Measurements from ENCODE around the gene MTIF3. TPM values are rescaled to one million over a fixed set of nuclear protein-coding genes. Genes with fewer than 3 reads are reported as not detected.

MTIF3 gene
- polyA plus RNA-seq, 1 donor from 2014 or later: 66.5 TPM

DNA sequence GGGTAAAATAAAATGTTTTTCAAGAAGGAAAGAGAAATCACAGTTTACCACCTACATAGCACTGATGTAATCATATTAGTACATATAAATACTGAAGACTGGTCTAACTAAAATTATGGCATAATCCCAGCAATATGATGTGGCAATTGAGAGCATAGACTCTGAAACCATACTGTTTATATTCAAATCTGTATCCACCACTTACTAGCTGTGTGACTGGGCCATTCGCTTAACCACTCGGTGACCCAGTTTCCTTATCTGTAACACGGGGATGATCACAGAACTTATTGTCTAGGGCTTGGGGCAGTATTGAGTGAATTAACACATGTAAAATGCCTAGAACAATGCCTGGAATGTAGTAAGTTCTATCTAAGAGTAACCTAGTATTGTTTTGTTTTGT lies 39.0 kb downstream of the MTIF3 start:
- H3K9me3 ChIP-seq (ENCODE audit: low read length): no peaks in the 10 kb centered on the region
- H3K27ac ChIP-seq (ENCODE audit: low read length): no peak overlapping the region
- H3K36me3 ChIP-seq (ENCODE audit: insufficient read depth, low read length): no peaks in the 10 kb centered on the region
- H3K79me2 ChIP-seq (replicated peaks; ENCODE audit: insufficient read depth, low read length): no peaks in the 10 kb centered on the region
- H3F3A ChIP-seq (ENCODE audit: insufficient read depth, low read length, poor library complexity, severe bottlenecking): no peaks in the 10 kb centered on the region
- no peak overlapping the region for H3K4me3 ChIP-seq (ENCODE audit: low read length)
- H3K27me3 ChIP-seq (ENCODE audit: insufficient read depth, low read depth, low read length): no peaks in the 10 kb centered on the region
- no peaks in the 10 kb centered on the region for H4K20me1 ChIP-seq (ENCODE audit: insufficient read depth)
- H3K9ac ChIP-seq (ENCODE audit: low read length): no peak overlapping the region
- no peaks in the 10 kb centered on the region for H3K9me2 ChIP-seq (ENCODE audit: insufficient read depth, low read length)
- no peak overlapping the region for H3K4me2 ChIP-seq (ENCODE audit: low read length)
- H2AFZ ChIP-seq (ENCODE audit: low read depth, low read length): no peak overlapping the region
- TF ChIP-seq, protein P1, sequence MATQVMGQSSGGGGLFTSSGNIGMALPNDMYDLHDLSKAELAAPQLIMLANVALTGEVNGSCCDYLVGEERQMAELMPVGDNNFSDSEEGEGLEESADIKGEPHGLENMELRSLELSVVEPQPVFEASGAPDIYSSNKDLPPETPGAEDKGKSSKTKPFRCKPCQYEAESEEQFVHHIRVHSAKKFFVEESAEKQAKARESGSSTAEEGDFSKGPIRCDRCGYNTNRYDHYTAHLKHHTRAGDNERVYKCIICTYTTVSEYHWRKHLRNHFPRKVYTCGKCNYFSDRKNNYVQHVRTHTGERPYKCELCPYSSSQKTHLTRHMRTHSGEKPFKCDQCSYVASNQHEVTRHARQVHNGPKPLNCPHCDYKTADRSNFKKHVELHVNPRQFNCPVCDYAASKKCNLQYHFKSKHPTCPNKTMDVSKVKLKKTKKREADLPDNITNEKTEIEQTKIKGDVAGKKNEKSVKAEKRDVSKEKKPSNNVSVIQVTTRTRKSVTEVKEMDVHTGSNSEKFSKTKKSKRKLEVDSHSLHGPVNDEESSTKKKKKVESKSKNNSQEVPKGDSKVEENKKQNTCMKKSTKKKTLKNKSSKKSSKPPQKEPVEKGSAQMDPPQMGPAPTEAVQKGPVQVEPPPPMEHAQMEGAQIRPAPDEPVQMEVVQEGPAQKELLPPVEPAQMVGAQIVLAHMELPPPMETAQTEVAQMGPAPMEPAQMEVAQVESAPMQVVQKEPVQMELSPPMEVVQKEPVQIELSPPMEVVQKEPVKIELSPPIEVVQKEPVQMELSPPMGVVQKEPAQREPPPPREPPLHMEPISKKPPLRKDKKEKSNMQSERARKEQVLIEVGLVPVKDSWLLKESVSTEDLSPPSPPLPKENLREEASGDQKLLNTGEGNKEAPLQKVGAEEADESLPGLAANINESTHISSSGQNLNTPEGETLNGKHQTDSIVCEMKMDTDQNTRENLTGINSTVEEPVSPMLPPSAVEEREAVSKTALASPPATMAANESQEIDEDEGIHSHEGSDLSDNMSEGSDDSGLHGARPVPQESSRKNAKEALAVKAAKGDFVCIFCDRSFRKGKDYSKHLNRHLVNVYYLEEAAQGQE (IDR thresholded peaks at IDR 0.05; ENCODE audit: borderline replicate concordance): no peak
- TF ChIP-seq EZH2 (IDR thresholded peaks at IDR 0.05; ENCODE audit: borderline replicate concordance, insufficient read depth, low read length, poor library complexity, severe bottlenecking) (no peak), EP300 (conservative IDR thresholded peaks at IDR 0.05; ENCODE audit: poor library complexity, severe bottlenecking) (no peak), POLR2AphosphoS5 (IDR thresholded peaks at IDR 0.05) (no peak)

DNA sequence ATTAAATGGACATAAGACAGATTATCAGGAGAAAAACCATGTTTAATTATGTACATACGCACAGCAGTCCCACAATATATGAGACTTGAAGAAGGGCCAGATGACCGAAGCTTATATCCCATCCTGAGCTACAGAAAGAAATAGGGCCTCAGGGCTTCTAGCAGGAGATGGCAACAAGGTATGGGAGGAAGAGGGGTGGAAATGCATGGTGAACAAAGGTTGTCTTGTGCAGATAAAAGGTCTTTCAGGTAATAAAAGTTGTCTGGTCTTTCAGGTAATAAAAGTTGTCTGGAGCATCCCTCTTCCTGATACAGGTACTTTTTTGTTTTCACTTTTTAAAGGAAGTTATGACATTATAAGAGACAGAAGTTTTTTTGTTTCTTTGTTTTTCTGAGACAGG lies 41.4 kb downstream of the MTIF3 start:
- no peak overlapping the region for H2AFZ ChIP-seq (ENCODE audit: low read depth, low read length)
- H3K27ac ChIP-seq (ENCODE audit: low read length): no peak overlapping the region
- no peak overlapping the region for H3K4me3 ChIP-seq (ENCODE audit: low read length)
- no peak overlapping the region for H3K4me2 ChIP-seq (ENCODE audit: low read length)
- no peaks in the 10 kb centered on the region for H3F3A ChIP-seq (ENCODE audit: insufficient read depth, low read length, poor library complexity, severe bottlenecking)
- H3K9me3 ChIP-seq (ENCODE audit: low read length): no peaks in the 10 kb centered on the region
- no peaks in the 10 kb centered on the region for H3K27me3 ChIP-seq (ENCODE audit: insufficient read depth, low read depth, low read length)
- no peaks in the 10 kb centered on the region for H3K9me2 ChIP-seq (ENCODE audit: insufficient read depth, low read length)
- H3K36me3 ChIP-seq (ENCODE audit: insufficient read depth, low read length): no peaks in the 10 kb centered on the region
- no peaks in the 10 kb centered on the region for H3K79me2 ChIP-seq (replicated peaks; ENCODE audit: insufficient read depth, low read length)
- no peak overlapping the region for H3K9ac ChIP-seq (ENCODE audit: low read length)
- TF ChIP-seq EZH2 (IDR thresholded peaks at IDR 0.05; ENCODE audit: borderline replicate concordance, insufficient read depth, low read length, poor library complexity, severe bottlenecking): no peak
- H4K20me1 ChIP-seq (ENCODE audit: insufficient read depth): no peaks in the 10 kb centered on the region

GRCh38 chr13:27408074-27408473 lies 42.3 kb downstream of the MTIF3 start:
- no peaks in the 10 kb centered on the region for H3K79me2 ChIP-seq (replicated peaks; ENCODE audit: insufficient read depth, low read length)
- TF ChIP-seq POLR2AphosphoS5 (IDR thresholded peaks at IDR 0.05) (no peak), EZH2 (IDR thresholded peaks at IDR 0.05; ENCODE audit: borderline replicate concordance, insufficient read depth, low read length, poor library complexity, severe bottlenecking) (no peak), TAF1 (IDR thresholded peaks at IDR 0.05; ENCODE audit: low read depth) (no peak), EP300 (conservative IDR thresholded peaks at IDR 0.05; ENCODE audit: poor library complexity, severe bottlenecking) (no peak), SMC3 (conservative IDR thresholded peaks at IDR 0.05; ENCODE audit: poor library complexity) (no peak), RAD21 (conservative IDR thresholded peaks at IDR 0.05) (no peak), MXI1 (conservative IDR thresholded peaks at IDR 0.05; ENCODE audit: poor library complexity, severe bottlenecking) (no peak)
- TF ChIP-seq, protein P2, sequence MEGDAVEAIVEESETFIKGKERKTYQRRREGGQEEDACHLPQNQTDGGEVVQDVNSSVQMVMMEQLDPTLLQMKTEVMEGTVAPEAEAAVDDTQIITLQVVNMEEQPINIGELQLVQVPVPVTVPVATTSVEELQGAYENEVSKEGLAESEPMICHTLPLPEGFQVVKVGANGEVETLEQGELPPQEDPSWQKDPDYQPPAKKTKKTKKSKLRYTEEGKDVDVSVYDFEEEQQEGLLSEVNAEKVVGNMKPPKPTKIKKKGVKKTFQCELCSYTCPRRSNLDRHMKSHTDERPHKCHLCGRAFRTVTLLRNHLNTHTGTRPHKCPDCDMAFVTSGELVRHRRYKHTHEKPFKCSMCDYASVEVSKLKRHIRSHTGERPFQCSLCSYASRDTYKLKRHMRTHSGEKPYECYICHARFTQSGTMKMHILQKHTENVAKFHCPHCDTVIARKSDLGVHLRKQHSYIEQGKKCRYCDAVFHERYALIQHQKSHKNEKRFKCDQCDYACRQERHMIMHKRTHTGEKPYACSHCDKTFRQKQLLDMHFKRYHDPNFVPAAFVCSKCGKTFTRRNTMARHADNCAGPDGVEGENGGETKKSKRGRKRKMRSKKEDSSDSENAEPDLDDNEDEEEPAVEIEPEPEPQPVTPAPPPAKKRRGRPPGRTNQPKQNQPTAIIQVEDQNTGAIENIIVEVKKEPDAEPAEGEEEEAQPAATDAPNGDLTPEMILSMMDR (IDR thresholded peaks at IDR 0.05; ENCODE audit: poor library complexity, severe bottlenecking): no peak
- TF ChIP-seq, protein P1 (IDR thresholded peaks at IDR 0.05; ENCODE audit: borderline replicate concordance): no peak
- H3K36me3 ChIP-seq (ENCODE audit: insufficient read depth, low read length): no peaks in the 10 kb centered on the region
- no peaks in the 10 kb centered on the region for H3F3A ChIP-seq (ENCODE audit: insufficient read depth, low read length, poor library complexity, severe bottlenecking)
- no peaks in the 10 kb centered on the region for H3K9me3 ChIP-seq (ENCODE audit: low read length)
- no peak overlapping the region for H3K9ac ChIP-seq (ENCODE audit: low read length)
- no peak overlapping the region for H3K4me3 ChIP-seq (ENCODE audit: low read length)
- H3K27ac ChIP-seq (ENCODE audit: low read length): no peak overlapping the region
- no peak overlapping the region for H2AFZ ChIP-seq (ENCODE audit: low read depth, low read length)
- H3K9me2 ChIP-seq (ENCODE audit: insufficient read depth, low read length): no peaks in the 10 kb centered on the region
- H3K27me3 ChIP-seq (ENCODE audit: insufficient read depth, low read depth, low read length): no peaks in the 10 kb centered on the region
- H4K20me1 ChIP-seq (ENCODE audit: insufficient read depth): no peaks in the 10 kb centered on the region
- H3K4me2 ChIP-seq (ENCODE audit: low read length): no peak overlapping the region

Data from neural cell (in vitro differentiated cells).